ENCODE results near the gene ADAM22.

DNA sequence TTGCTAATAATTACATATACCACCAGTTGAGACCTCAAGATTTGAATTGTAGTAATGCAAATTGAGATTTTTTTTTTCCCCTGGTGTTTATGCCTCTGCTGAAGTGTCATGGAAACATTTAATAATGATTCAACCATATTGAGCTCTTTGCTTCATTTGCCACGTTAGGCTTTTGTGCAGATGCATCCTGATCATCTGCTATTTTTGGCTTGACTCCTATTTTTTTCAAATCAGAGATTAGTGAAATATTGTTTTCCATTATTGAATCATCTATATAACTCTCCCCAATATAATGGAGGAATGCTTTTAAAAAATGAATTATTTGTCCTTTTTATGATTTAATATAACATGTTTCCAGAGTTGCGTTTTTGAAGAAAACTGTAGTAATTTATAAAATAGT, 170.7 kb downstream of the ADAM22 start:
- TF ChIP-seq, protein P1, sequence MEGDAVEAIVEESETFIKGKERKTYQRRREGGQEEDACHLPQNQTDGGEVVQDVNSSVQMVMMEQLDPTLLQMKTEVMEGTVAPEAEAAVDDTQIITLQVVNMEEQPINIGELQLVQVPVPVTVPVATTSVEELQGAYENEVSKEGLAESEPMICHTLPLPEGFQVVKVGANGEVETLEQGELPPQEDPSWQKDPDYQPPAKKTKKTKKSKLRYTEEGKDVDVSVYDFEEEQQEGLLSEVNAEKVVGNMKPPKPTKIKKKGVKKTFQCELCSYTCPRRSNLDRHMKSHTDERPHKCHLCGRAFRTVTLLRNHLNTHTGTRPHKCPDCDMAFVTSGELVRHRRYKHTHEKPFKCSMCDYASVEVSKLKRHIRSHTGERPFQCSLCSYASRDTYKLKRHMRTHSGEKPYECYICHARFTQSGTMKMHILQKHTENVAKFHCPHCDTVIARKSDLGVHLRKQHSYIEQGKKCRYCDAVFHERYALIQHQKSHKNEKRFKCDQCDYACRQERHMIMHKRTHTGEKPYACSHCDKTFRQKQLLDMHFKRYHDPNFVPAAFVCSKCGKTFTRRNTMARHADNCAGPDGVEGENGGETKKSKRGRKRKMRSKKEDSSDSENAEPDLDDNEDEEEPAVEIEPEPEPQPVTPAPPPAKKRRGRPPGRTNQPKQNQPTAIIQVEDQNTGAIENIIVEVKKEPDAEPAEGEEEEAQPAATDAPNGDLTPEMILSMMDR (IDR thresholded peaks at IDR 0.05), result no peak
- TF ChIP-seq POLR2A (IDR thresholded peaks at IDR 0.05) (no peak), EP300 (IDR thresholded peaks at IDR 0.05) (no peak)
